AG04450 (cell line): Measurements from ENCODE around the gene SST. TPM values are rescaled to one million over a fixed set of nuclear protein-coding genes. Genes with fewer than 3 reads are reported as not detected.

Source experiments
- CTCF ChIA-PET: fragments of 300-600, 350-600 bp; formaldehyde crosslinking; extraction: SDS; loops from one replicate; lab custom pipeline; 2022; ENCODE audit warnings: antibody characterized with exemption, inconsistent platforms; lab: Charles Lee
- POLR2A ChIA-PET: fragments of 350-600 bp; formaldehyde crosslinking; extraction: SDS; loops from one replicate; lab custom pipeline; 2021; ENCODE audit warnings: antibody characterized with exemption, inconsistent platforms; lab: Yijun Ruan, JAX
- DNase-seq: peaks from one replicate; pipeline ENCODE4 v3.0.0-alpha.2; 2011; ENCODE audit warnings: low read depth, low spot score
- H3K27ac ChIP-seq: one replicate; pipeline ENCODE4 v1.5.1; 2012; ENCODE audit warnings: low read depth, low read length, control low read depth
- H3K27me3 ChIP-seq: one replicate; pipeline ENCODE4 v1.6.0; 2012; ENCODE audit warnings: low read length; ENCODE audit not compliant: control insufficient read depth, insufficient read depth
- H3K4me3 ChIP-seq: 2 replicates; pipeline ENCODE4 v1.5.1; 2011; ENCODE audit warnings: mild to moderate bottlenecking, low read depth, low read length, control low read depth
- H3K9me3 ChIP-seq: 2 replicates; pipeline ENCODE4 v1.5.1; 2012; ENCODE audit warnings: low read length; ENCODE audit not compliant: control insufficient read depth, insufficient read depth
- polyA plus RNA-seq: library from polyadenylated mRNA; depleted of rRNA; stranded (reverse); fragments of >200 nt; gene quantifications from 2 replicates; pipeline ENCODE4 v1.2.3, GENCODE V29; 2011
- TF ChIP-seq, protein P1 (sequence below): IDR thresholded peaks from 2 replicates; pipeline ENCODE4 v1.5.1; 2011; ENCODE audit warnings: low read depth, low read length, control low read depth, inconsistent platforms

The SST gene
- polyA plus RNA-seq, 1 experiment = not detected

- H3K27ac ChIP-seq = no peak overlapping the region
- H3K4me3 ChIP-seq = no peak overlapping the region
- H3K9me3 ChIP-seq = no peaks in the 10 kb centered on the region
- DNase-seq = no peak
- TF ChIP-seq, protein P1, sequence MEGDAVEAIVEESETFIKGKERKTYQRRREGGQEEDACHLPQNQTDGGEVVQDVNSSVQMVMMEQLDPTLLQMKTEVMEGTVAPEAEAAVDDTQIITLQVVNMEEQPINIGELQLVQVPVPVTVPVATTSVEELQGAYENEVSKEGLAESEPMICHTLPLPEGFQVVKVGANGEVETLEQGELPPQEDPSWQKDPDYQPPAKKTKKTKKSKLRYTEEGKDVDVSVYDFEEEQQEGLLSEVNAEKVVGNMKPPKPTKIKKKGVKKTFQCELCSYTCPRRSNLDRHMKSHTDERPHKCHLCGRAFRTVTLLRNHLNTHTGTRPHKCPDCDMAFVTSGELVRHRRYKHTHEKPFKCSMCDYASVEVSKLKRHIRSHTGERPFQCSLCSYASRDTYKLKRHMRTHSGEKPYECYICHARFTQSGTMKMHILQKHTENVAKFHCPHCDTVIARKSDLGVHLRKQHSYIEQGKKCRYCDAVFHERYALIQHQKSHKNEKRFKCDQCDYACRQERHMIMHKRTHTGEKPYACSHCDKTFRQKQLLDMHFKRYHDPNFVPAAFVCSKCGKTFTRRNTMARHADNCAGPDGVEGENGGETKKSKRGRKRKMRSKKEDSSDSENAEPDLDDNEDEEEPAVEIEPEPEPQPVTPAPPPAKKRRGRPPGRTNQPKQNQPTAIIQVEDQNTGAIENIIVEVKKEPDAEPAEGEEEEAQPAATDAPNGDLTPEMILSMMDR = no peak
- CTCF ChIA-PET = interaction anchor here (1.5 to 1.7 kb wide), 2 partner anchors 17 to 19 kb away, joined by 5 read pairs; no protein-coding TSS in a partner anchor
- peaks cover 25% of the 10 kb centered on the region for H3K27me3 ChIP-seq
- POLR2A ChIA-PET = no interaction called here
Observed at GRCh38 chr3:187696021-187696420, 25.8 kb upstream of the SST start.

GRCh38 chr3:187695449-187695848, 25.3 kb upstream of the SST start:
- Histone ChIP-seq H3K27ac (no peak overlapping the region), H3K27me3 (peaks cover 25% of the 10 kb centered on the region), H3K4me3 (no peak overlapping the region; the same call in 1 of the 2 replicates), H3K9me3 (no peaks in the 10 kb centered on the region)
- ChIA-PET POLR2A (interaction anchor here (0.5 kb wide), 1 partner anchor 1593 kb away, joined by 6 read pairs; no protein-coding TSS in a partner anchor), CTCF (interaction anchor here (1.5 to 1.7 kb wide), 2 partner anchors 16 to 19 kb away, joined by 5 read pairs; no protein-coding TSS in a partner anchor)
- no peak for DNase-seq
- TF ChIP-seq, protein P1 = no peak

- ChIA-PET CTCF (interaction anchor here (1.7 to 3.2 kb wide), 2 partner anchors 15 to 20 kb away, joined by 5 to 28 read pairs; no protein-coding TSS in a partner anchor), POLR2A (no interaction called here)
- Histone ChIP-seq H3K27me3 (peaks cover 22% of the 10 kb centered on the region), H3K4me3 (no peak overlapping the region), H3K27ac (no peak overlapping the region), H3K9me3 (no peaks in the 10 kb centered on the region)
- DNase-seq = no peak
- TF ChIP-seq, protein P1 = no peak
Observed at GRCh38 chr3:187694801-187695200, 24.6 kb upstream of the SST start.

DNA sequence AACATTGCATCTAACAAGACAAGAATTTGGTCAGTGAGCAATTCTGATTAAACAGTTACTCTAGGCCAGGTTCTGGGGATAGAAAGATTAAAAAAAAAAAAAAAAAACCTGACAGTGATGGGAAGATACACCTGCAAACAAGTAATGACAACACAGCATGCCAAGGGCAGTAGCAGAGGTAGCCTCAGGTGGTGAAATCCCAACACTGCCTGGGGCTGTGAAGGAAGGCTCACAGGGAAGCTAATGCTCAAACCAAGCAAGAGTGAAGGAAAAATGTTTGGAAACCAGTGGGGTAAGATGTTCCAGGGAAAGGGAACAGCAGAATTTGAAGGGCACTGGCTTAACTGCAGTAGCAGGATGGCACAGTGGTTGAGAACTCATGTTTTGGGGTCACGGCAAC, 23.2 kb upstream of the SST start:
- no peaks in the 10 kb centered on the region for H3K9me3 ChIP-seq
- H3K27ac ChIP-seq = no peak overlapping the region
- CTCF ChIA-PET = interaction anchor here (3.2 kb wide), 1 partner anchor 14 kb away, joined by 28 read pairs; no protein-coding TSS in a partner anchor
- H3K27me3 ChIP-seq = peaks cover 21% of the 10 kb centered on the region
- TF ChIP-seq, protein P1 = no peak
- H3K4me3 ChIP-seq = no peak overlapping the region
- DNase-seq = no peak
- POLR2A ChIA-PET = no interaction called here

DNA sequence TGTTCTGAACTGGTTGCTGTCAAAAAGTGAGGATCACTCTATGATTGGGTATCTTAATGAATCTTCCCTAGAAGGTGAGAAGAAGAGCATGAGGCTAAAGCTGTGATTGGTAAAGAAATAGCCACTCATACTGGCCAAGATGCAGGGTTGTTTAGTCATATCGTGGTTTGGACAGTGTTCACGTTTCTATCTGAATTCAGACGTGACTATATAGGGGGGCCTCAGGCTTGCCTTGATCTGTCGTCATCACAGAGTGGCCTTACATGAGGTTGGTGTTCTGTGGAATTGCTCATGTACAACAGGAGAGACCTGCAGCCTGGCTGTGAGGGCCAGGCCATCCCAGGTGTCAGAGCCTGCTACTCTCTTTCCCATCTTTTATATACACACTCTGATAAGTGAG, 19.8 kb upstream of the SST start:
- CTCF ChIA-PET = interaction anchor here (0.6 to 4.5 kb wide), 5 partner anchors 11 to 371 kb away, joined by 4 to 40 read pairs (median 8); no protein-coding TSS in a partner anchor
- Histone ChIP-seq H3K9me3 (no peaks in the 10 kb centered on the region; the same call in 1 of the 2 replicates), H3K27me3 (peaks cover 15% of the 10 kb centered on the region), H3K27ac (no peak overlapping the region), H3K4me3 (no peak overlapping the region)
- DNase-seq = no peak
- POLR2A ChIA-PET = no interaction called here
- TF ChIP-seq, protein P1 = no peak
